SK-N-MC (cell line): ENCODE data around the gene PTPRC.

Experiments used
- DNase-seq: peaks from one replicate; pipeline ENCODE4 v3.0.0-alpha.2; 2011; ENCODE audit warnings: low read depth, low spot score
- H3K27ac ChIP-seq: fragments of 200-600 bp; sonication (generic); 2 replicates; pipeline ENCODE4 v1.5.1; 2016; ENCODE audit warnings: mixed run types
- H3K36me3 ChIP-seq: fragments of 200-600 bp; sonication (generic); 2 replicates; pipeline ENCODE4 v1.6.1; 2017; ENCODE audit warnings: antibody characterized with exemption, low read length, mixed read lengths; ENCODE audit not compliant: insufficient read depth
- H3K4me3 ChIP-seq: fragments of 200-600 bp; sonication (generic); 2 replicates; pipeline ENCODE4 v1.5.1; 2016
- H3K9ac ChIP-seq: fragments of 200-600 bp; sonication (generic); 2 replicates; pipeline ENCODE4 v1.8.0; 2017; ENCODE audit warnings: mixed run types, mixed read lengths; ENCODE audit not compliant: insufficient read length
- H3K9me3 ChIP-seq: fragments of 200-600 bp; sonication (generic); 2 replicates; pipeline ENCODE4 v1.6.1; 2017; ENCODE audit warnings: low read depth, mild to moderate bottlenecking, antibody characterized with exemption, low read length, moderate library complexity, mixed read lengths
- EZH2 ChIP-seq: fragments of 200-600 bp; sonication (generic); IDR thresholded peaks from one replicate; pipeline ENCODE4 v1.6.1; 2017; ENCODE audit warnings: antibody characterized with exemption
- FOXP2 ChIP-seq: optimal IDR thresholded peaks from 2 replicates; pipeline ENCODE3; 2011; ENCODE audit warnings: mild to moderate bottlenecking, moderate library complexity; ENCODE audit not compliant: insufficient read depth; ENCODE audit errors: extremely low read length, control extremely low read depth
- POLR2AphosphoS5 ChIP-seq: IDR thresholded peaks from 2 replicates; pipeline ENCODE4 v1.6.1; 2012; ENCODE audit warnings: mild to moderate bottlenecking, low read depth, low read length, borderline replicate concordance

PTPRC gene

DNA sequence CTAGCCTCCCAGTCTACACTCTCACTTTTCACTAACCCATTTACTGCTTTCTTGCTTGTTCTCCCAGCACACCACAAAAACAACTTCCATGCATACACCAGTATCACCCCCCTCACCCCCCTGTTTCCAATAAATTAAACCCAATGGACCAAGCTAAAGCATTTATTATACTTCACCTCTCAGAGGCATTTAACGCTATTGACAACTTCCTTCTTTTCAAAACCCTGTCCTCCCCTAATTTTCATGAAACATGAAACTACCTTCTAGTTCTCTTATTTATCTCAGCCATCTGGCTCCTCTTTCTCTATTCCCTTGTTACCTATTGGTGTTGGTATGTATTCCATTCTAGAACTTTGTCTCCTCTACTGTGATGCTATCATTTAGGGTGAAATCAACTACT is 32.3 kb downstream of the PTPRC start:
- DNase-seq, result no peak
- H3K4me3 ChIP-seq, result no peak overlapping the region
- H3K9me3 ChIP-seq, result peaks cover 4% of the 10 kb centered on the region; the same call in 1 of the 2 replicates
- TF ChIP-seq EZH2, result no peak
- no peak for TF ChIP-seq FOXP2
- no peak for TF ChIP-seq POLR2AphosphoS5
- no peak overlapping the region for H3K27ac ChIP-seq
- no peaks in the 10 kb centered on the region; the same call in 1 of the 2 replicates for H3K36me3 ChIP-seq
- H3K9ac ChIP-seq, result no peak overlapping the region

DNA sequence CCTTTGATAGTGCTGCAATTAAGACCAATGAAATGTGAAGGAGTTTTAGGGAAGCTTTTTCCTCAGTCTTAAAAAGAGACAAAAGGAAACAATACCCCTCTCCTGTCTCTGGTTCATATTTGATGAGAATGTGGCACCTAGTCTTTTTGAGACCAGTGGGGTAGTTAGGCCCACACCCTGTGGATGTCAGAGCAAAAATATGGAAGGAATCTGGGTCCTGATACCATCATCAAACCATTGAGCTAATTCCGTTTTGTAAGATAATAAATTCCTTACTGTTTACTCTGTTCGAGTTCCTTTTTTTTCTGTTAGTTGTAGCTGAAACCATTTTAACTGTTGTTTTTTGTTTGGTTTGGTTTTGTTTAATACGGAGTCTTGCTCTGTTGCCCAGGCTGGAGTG is 33.3 kb downstream of the PTPRC start:
- TF ChIP-seq EZH2, result no peak
- no peak for TF ChIP-seq POLR2AphosphoS5
- TF ChIP-seq FOXP2, result no peak
- DNase-seq, result no peak
- H3K4me3 ChIP-seq, result no peak overlapping the region
- no peak overlapping the region for H3K27ac ChIP-seq
- H3K9ac ChIP-seq, result no peak overlapping the region
- H3K36me3 ChIP-seq, result no peaks in the 10 kb centered on the region; the same call in 1 of the 2 replicates
- peaks cover 4% of the 10 kb centered on the region; the same call in 1 of the 2 replicates for H3K9me3 ChIP-seq

DNA sequence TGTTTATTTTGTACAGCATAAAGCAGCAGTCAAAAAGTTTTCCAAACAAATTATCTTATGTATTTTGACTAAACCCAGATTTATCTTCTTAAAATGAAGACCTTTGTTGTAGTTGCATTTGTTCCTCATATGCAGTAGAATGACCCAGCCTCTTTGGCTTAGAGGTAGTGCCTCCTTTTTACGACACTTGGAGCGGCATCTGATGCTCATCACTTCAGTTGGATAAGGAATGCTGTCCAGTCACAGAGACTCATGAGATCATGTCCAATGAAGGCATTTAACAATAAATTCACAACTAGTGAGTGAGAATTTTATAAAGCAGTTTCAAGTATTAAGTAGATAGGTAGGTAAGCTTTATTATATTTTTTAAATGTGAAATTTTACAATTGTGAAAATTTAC is 35.2 kb downstream of the PTPRC start:
- Histone ChIP-seq H3K36me3 (no peaks in the 10 kb centered on the region; the same call in 1 of the 2 replicates), H3K9ac (no peak overlapping the region), H3K27ac (no peak overlapping the region), H3K4me3 (no peak overlapping the region), H3K9me3 (peaks cover 4% of the 10 kb centered on the region; the same call in 1 of the 2 replicates)
- no peak for DNase-seq
- TF ChIP-seq POLR2AphosphoS5 (no peak), FOXP2 (no peak), EZH2 (no peak)

DNA sequence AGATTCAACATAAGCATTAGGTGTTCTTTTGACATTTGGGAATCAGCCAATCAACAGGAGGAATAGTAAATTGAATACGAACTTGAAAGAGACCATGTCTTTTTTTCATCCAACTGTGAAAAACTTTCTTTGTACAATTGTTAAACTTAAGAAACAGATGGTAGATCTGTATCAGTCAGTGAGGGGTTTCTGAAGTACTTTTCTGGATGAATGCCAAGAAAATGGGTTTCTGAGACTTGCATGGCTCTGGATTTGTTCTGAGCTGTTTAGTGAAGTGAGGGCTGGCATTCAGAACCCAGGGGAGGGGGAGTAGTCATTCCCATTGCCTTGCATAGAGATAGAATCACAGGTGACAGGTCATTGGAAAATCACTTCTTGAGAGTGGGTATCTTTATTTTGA is 37.4 kb downstream of the PTPRC start:
- no peak overlapping the region for H3K4me3 ChIP-seq
- TF ChIP-seq POLR2AphosphoS5 (no peak), FOXP2 (no peak), EZH2 (no peak)
- H3K9me3 ChIP-seq, result peaks cover 4% of the 10 kb centered on the region; the same call in 1 of the 2 replicates
- H3K27ac ChIP-seq, result no peak overlapping the region
- no peak overlapping the region for H3K9ac ChIP-seq
- no peaks in the 10 kb centered on the region; the same call in 1 of the 2 replicates for H3K36me3 ChIP-seq
- DNase-seq, result peak; percentile 83

DNA sequence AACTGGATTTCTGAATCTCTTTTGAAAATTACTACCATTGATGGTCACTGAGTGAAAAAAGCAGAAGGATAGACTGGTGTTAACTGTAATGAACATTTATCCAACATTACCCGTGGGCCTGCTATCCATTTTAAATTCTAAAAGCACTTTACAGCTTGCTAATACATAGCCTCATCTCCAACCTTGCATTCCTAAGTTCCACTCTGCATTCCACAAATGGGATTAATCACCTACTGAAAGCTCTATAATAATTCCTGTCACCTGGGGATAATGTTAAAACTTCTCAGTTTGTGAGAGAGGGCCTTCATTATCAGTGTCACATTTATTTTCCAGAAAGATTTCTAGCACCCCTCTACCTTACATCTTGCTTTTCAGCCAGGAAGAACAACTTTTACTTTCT is 38.2 kb downstream of the PTPRC start:
- no peak for TF ChIP-seq POLR2AphosphoS5
- no peak for TF ChIP-seq FOXP2
- TF ChIP-seq EZH2, result no peak
- DNase-seq, result no peak
- no peaks in the 10 kb centered on the region; the same call in 1 of the 2 replicates for H3K36me3 ChIP-seq
- peaks cover 4% of the 10 kb centered on the region; the same call in 1 of the 2 replicates for H3K9me3 ChIP-seq
- H3K4me3 ChIP-seq, result no peak overlapping the region
- H3K27ac ChIP-seq, result peak overlapping the region; percentile 16; the same call in 1 of the 2 replicates
- no peak overlapping the region for H3K9ac ChIP-seq

DNA sequence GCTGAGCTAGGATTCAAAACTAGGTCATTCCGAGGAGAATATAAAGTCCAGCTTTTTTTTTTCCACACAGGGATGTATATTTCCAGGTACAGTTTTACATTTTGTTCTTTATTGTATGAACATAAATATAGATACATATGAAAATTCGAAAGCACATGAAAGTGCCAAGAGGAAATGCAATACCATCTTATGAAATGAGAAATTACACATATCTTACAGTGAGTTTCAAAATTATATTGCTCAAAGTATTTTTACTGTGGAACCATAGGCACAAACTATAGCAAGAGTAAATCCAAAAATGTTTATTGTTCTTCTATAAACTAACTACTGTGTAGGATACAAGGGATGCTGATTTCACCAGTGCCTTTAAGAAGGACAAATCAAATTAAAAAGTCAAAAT is 39.0 kb downstream of the PTPRC start:
- Histone ChIP-seq H3K36me3 (no peaks in the 10 kb centered on the region; the same call in 1 of the 2 replicates), H3K27ac (no peak overlapping the region), H3K4me3 (no peak overlapping the region), H3K9ac (no peak overlapping the region), H3K9me3 (peaks cover 4% of the 10 kb centered on the region; the same call in 1 of the 2 replicates)
- DNase-seq, result no peak
- TF ChIP-seq FOXP2, result no peak
- no peak for TF ChIP-seq EZH2

DNA sequence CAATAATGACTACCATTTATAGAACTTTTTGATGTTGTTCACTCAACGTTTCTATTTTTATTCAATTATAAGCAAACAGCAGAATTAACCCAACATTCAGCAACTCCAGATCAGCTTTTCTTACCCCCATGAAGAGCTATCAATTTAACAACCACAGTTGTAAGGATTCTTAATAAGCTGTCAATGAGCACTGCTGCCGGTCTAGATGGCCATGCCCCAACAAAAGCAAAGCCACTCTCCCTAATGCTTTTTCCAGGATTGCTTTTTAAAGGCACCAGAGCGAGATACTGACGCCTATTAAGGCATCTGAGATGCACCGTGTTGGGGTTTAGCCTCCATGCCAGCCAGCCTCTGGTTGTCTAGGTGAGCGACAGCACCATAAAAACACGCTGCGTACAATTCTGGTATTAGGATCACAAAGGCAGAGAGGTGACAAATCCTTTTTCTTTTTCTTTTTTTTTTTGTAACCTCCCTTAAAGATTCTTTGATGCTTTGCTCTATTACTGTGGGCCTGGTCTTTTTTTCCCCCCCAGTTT is 39.5 kb downstream of the PTPRC start:
- H3K4me3 ChIP-seq, result no peak overlapping the region
- H3K36me3 ChIP-seq, result no peaks in the 10 kb centered on the region; the same call in 1 of the 2 replicates
- TF ChIP-seq POLR2AphosphoS5 (no peak), EZH2 (no peak), FOXP2 (no peak)
- peaks cover 4% of the 10 kb centered on the region; the same call in 1 of the 2 replicates for H3K9me3 ChIP-seq
- H3K9ac ChIP-seq, result no peak overlapping the region
- no peak for DNase-seq
- H3K27ac ChIP-seq, result no peak overlapping the region

DNA sequence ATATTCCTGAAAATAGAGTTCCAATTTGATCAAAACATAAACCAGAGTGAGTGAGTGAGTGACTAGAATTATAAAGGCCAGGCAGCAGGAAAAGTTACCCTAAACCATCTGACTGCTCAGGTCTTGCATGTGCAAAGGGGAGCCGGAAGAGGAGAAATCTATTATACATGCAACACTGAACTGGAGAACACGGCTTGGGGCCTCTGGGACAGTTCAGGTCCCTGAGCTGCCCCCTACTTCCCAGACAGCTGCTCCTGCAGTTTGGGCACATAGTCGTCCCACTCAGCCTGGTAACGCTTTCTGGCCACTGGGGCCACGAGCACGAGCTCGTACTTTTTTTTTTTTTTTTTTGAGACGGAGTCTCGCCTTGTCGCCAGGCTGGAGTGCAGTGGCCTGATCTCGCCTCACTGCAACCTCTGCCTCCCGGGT is 40.1 kb downstream of the PTPRC start:
- Histone ChIP-seq H3K36me3 (no peaks in the 10 kb centered on the region; the same call in 1 of the 2 replicates), H3K9me3 (peaks cover 4% of the 10 kb centered on the region; the same call in 1 of the 2 replicates), H3K27ac (no peak overlapping the region), H3K4me3 (no peak overlapping the region), H3K9ac (no peak overlapping the region)
- no peak for DNase-seq
- no peak for TF ChIP-seq EZH2
- TF ChIP-seq FOXP2, result no peak
